BE2C (cell line): ENCODE measurements around the gene FAM124A.

Experiments used
- DNase-seq: peaks from one replicate; pipeline ENCODE4 v3.0.0-alpha.2; 2020
- H3K27me3 ChIP-seq: fragments of 250-450 bp; sonication (Bioruptor Pico); 2 replicates; pipeline ENCODE4 v1.5.1; 2020; ENCODE audit warnings: mild to moderate bottlenecking
- H3K36me3 ChIP-seq: fragments of 250-450 bp; sonication (Bioruptor Pico); 2 replicates; pipeline ENCODE4 v1.5.1; 2020; ENCODE audit warnings: mild to moderate bottlenecking
- H3K4me1 ChIP-seq: fragments of 250-450 bp; sonication (Bioruptor Pico); 2 replicates; pipeline ENCODE4 v1.5.1; 2020
- H3K4me3 ChIP-seq: 2 replicates; pipeline ENCODE4 v1.5.1; 2011; ENCODE audit warnings: low read depth, low read length
- H3K9me3 ChIP-seq: fragments of 250-450 bp; sonication (Bioruptor Pico); 2 replicates; pipeline ENCODE4 v1.5.1; 2020
- TF ChIP-seq, protein P1 (sequence below): IDR thresholded peaks from 2 replicates; pipeline ENCODE4 v1.5.1; 2012; ENCODE audit warnings: mild to moderate bottlenecking, low read depth, low read length

Gene FAM124A

DNA sequence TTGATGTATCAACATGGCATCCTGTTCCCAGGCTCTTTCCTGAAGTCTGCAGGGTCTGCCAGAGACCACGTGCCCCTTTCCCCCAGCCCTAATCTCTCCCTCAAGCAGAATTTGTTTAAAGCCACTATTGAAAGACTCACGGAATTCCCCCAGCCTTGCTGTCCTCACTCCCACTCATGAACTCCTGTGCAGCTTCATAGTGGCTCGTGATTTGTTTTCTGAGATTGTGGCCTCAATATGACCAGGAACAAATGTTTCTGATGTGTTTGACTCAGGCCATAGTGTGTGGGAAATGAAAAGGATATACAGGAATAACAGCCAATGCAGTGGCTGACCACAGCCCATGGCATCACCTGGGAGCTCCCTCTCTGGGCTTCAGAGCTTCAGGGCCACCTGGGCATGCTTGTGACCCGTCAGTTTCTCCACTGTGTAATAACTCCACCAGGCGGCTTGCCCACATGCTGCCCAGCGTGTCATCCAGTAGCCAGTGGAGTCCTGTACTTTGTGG, 109.2 kb downstream of the FAM124A start:
- H3K4me3 ChIP-seq: no peak overlapping the region
- no peaks in the 10 kb centered on the region for H3K27me3 ChIP-seq
- no peaks in the 10 kb centered on the region for H3K4me1 ChIP-seq
- no peaks in the 10 kb centered on the region for H3K36me3 ChIP-seq
- no peak for DNase-seq
- TF ChIP-seq, protein P1, sequence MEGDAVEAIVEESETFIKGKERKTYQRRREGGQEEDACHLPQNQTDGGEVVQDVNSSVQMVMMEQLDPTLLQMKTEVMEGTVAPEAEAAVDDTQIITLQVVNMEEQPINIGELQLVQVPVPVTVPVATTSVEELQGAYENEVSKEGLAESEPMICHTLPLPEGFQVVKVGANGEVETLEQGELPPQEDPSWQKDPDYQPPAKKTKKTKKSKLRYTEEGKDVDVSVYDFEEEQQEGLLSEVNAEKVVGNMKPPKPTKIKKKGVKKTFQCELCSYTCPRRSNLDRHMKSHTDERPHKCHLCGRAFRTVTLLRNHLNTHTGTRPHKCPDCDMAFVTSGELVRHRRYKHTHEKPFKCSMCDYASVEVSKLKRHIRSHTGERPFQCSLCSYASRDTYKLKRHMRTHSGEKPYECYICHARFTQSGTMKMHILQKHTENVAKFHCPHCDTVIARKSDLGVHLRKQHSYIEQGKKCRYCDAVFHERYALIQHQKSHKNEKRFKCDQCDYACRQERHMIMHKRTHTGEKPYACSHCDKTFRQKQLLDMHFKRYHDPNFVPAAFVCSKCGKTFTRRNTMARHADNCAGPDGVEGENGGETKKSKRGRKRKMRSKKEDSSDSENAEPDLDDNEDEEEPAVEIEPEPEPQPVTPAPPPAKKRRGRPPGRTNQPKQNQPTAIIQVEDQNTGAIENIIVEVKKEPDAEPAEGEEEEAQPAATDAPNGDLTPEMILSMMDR: no peak
- H3K9me3 ChIP-seq: no peaks in the 10 kb centered on the region

DNA sequence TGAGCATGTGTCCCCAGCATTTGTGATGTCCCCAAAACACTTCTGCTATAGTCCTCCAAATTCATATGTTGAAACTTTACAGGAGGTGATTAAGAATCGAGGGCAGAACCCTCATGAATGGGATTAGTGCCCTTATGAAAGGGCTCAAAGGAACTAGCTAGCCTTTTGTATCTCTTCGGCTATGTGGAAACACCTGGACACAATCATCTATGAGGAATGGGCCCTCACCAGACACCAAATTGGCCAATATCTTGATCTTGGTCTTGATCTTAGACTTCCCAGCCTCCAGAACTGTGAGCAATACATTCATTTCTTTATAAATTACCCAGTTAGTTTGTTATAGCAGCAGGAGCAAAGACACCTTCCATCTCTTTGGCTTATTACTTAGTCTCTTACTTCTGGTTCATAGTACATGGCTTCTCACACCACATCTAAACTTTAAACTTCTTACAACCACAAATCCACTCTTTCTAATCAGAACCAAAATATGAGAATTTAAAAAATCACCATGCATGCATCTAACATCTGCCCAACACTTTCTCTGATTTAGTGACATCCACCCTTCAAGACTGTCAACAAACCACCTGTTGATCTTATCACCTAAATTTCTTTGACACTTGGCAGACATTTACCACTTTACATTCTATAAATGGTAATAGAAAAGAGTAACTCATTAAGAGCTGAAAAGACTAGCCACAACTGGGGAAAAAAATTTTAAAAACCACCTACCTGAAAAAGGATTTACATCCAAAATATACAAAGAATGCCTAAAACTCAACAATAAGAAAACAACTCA, 110.6 kb downstream of the FAM124A start:
- Histone ChIP-seq H3K36me3 (no peaks in the 10 kb centered on the region), H3K4me1 (no peaks in the 10 kb centered on the region), H3K9me3 (no peaks in the 10 kb centered on the region), H3K27me3 (no peaks in the 10 kb centered on the region), H3K4me3 (no peak overlapping the region)
- DNase-seq: no peak
- TF ChIP-seq, protein P1: no peak

DNA sequence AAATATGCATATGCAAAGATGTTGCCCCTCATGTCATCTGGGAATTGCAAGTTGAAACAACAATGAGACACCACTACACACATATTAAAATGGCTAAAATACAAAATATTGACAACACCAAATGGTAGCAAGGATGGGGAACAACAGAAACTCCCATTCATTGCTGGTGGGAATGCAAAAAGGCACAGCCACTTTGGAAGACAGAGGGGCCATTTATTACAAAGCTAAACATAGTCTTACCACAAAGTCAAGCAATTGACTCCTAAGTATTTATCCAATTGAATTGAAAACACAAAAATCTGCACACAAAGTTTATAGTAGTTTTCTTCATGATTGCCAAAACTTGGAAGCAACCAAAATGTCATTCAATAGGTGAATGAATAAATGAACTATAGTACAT, 111.2 kb downstream of the FAM124A start:
- no peak for DNase-seq
- Histone ChIP-seq H3K9me3 (no peaks in the 10 kb centered on the region), H3K36me3 (no peaks in the 10 kb centered on the region), H3K4me1 (no peaks in the 10 kb centered on the region), H3K4me3 (no peak overlapping the region), H3K27me3 (no peaks in the 10 kb centered on the region)
- TF ChIP-seq, protein P1: no peak

DNA sequence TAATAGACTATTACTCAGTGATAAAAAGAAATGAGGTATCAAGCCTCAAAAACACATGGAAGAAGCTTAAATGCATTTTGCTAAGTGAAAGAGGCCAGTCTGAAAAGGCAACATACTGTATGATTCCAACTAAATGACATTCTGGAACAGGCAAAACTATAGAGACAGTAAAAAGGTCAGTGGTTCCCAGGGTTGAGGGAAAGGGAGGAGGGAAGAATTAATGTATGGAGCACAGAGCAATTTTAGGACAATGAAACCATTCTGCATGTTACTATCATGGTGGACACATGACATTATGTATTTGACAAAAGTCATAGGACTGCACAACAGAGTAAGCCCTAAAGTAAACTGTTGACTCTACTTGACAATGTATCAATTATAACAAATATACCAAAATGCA, 111.6 kb downstream of the FAM124A start:
- no peaks in the 10 kb centered on the region for H3K36me3 ChIP-seq
- TF ChIP-seq, protein P1: no peak
- H3K4me3 ChIP-seq: no peak overlapping the region
- H3K4me1 ChIP-seq: no peaks in the 10 kb centered on the region
- no peaks in the 10 kb centered on the region for H3K9me3 ChIP-seq
- H3K27me3 ChIP-seq: no peaks in the 10 kb centered on the region
- no peak for DNase-seq
